Suprapubic skin (tissue), 3 donors: ENCODE data around the gene CLTC.

ENCODE experiments used
- CTCF ChIP-seq, 2 donors: fragments of 200-600 bp in 1 of 2; fragments of 450-650 bp in 1 of 2; sonication (generic) in 1 of 2; IDR thresholded peaks; one replicate each; pipeline ENCODE4 v1.5.1; 2016 to 2019; ENCODE audit warnings: antibody characterized with exemption in 2 of 2, mild to moderate bottlenecking in 1 of 2, moderate library complexity in 1 of 2
- POLR2AphosphoS5 ChIP-seq, 3 donors: sonication (generic); formaldehyde crosslinking; IDR thresholded peaks; one replicate each; pipeline ENCODE4 v1.6.1; 2017; ENCODE audit warnings: antibody characterized with exemption in 3 of 3

DNA sequence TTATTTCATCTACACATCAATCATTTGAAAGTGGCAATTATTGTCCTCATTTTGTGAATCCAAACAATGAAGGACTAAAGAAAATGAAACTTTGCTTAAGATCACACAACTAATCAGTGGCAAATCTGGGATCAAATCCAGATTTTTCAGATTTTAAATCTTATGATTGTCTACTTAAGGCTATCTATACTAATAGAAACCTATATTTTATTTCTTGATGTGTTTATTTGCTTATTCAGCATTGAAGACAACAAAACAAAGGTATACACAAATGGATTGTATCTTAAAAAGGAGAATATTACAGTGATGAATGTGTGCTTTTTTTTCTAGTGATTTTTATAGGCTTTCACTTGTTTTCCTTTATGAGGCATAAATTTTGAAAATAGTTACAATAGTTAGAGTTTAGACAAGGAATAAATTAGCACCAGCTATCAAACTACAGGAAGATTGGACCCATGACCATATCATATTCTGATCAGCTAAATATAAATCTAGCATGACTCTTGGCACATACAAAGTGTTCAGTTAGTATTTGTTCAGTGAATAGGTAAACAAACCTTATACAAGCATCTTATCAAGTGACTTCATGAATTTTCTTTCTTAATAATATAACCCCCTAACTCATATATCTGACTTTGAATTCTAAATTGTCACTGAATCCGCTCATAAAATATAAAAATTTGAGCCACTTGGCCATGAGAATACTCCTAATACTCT lies 108.3 kb downstream of the CLTC start:
- TF ChIP-seq CTCF (IDR thresholded peaks at IDR 0.05) = no peak
- no peak for TF ChIP-seq POLR2AphosphoS5 (IDR thresholded peaks at IDR 0.05)
